ENCODE data around the gene TMX3.

TMX3 gene

GRCh38 chr18:68665628-68666027 lies 49.3 kb downstream of the TMX3 start:
- H3K4me3 ChIP-seq (ENCODE audit: low read depth, low read length), result no peak overlapping the region
- TF ChIP-seq CTCF (IDR thresholded peaks at IDR 0.05; ENCODE audit: control insufficient read depth, extremely low read depth, insufficient read depth), result no peak
- no peak for DNase-seq (ENCODE audit: low read depth)

- no peak for DNase-seq (ENCODE audit: low read depth)
Observed at GRCh38 chr18:68662754-68663153, 52.2 kb downstream of the TMX3 start.

GRCh38 chr18:68660354-68661183 lies 54.3 kb downstream of the TMX3 start:
- DNase-seq (ENCODE audit: low read depth), result peak; percentile 39
- H3K4me3 ChIP-seq (ENCODE audit: low read depth, low read length), result no peak overlapping the region
- TF ChIP-seq CTCF (IDR thresholded peaks at IDR 0.05; ENCODE audit: control insufficient read depth, extremely low read depth, insufficient read depth), result peak; percentile 53

More at GRCh38 chr18:68662754-68663153, 52.2 kb downstream of the TMX3 start:
- H3K4me3 ChIP-seq (ENCODE audit: low read depth, low read length), result no peak overlapping the region
- TF ChIP-seq CTCF (IDR thresholded peaks at IDR 0.05; ENCODE audit: control insufficient read depth, extremely low read depth, insufficient read depth), result no peak

- no peak overlapping the region for H3K4me3 ChIP-seq (ENCODE audit: low read depth, low read length)
- no peak for DNase-seq (ENCODE audit: low read depth)
- no peak for TF ChIP-seq CTCF (IDR thresholded peaks at IDR 0.05; ENCODE audit: control insufficient read depth, extremely low read depth, insufficient read depth)
Observed at GRCh38 chr18:68648191-68648590, 66.7 kb downstream of the TMX3 start.

- H3K4me3 ChIP-seq (ENCODE audit: low read depth, low read length), result no peak overlapping the region
- DNase-seq (ENCODE audit: low read depth), result no peak
- TF ChIP-seq CTCF (IDR thresholded peaks at IDR 0.05; ENCODE audit: control insufficient read depth, extremely low read depth, insufficient read depth), result no peak
Observed at GRCh38 chr18:68642003-68642402, 72.9 kb downstream of the TMX3 start.

- no peak overlapping the region for H3K4me3 ChIP-seq (ENCODE audit: low read depth, low read length)
- TF ChIP-seq CTCF (IDR thresholded peaks at IDR 0.05; ENCODE audit: control insufficient read depth, extremely low read depth, insufficient read depth), result no peak
- DNase-seq (ENCODE audit: low read depth), result no peak
Observed at GRCh38 chr18:68640861-68641260, 74.0 kb downstream of the TMX3 start.

- TF ChIP-seq CTCF (IDR thresholded peaks at IDR 0.05; ENCODE audit: control insufficient read depth, extremely low read depth, insufficient read depth), result no peak
- H3K4me3 ChIP-seq (ENCODE audit: low read depth, low read length), result no peak overlapping the region
- no peak for DNase-seq (ENCODE audit: low read depth)
Observed at GRCh38 chr18:68638613-68639012, 76.3 kb downstream of the TMX3 start.
